GM18498 (cell line): ENCODE measurements around the gene NME3.

Source experiments
- ATAC-seq: cut with Tn5 transposase; IDR thresholded peaks from one replicate; pipeline ENCODE4 v1.9.1; 2021; ENCODE audit warnings: mild to moderate bottlenecking, moderate library complexity; ENCODE audit not compliant: unreplicated experiment

The NME3 gene

GRCh38 chr16:1781758-1782407, 10.5 kb upstream of the NME3 start:
- ATAC-seq = peak; percentile 6

- ATAC-seq = no peak
Measured at GRCh38 chr16:1781254-1781653, 9.9 kb upstream of the NME3 start.

- ATAC-seq = no peak
Measured at GRCh38 chr16:1780677-1781072, 9.3 kb upstream of the NME3 start.

- no peak for ATAC-seq
Measured at GRCh38 chr16:1779741-1780676, 8.7 kb upstream of the NME3 start.

- no peak for ATAC-seq
Measured at GRCh38 chr16:1779234-1779701, 7.9 kb upstream of the NME3 start.

GRCh38 chr16:1778200-1779179, 7.1 kb upstream of the NME3 start:
- ATAC-seq = no peak

- no peak for ATAC-seq
Measured at GRCh38 chr16:1777375-1778199, 6.2 kb upstream of the NME3 start.

- no peak for ATAC-seq
Measured at GRCh38 chr16:1776991-1777374, 5.6 kb upstream of the NME3 start.

- ATAC-seq = no peak
Measured at GRCh38 chr16:1776672-1776955, 5.3 kb upstream of the NME3 start.

GRCh38 chr16:1775846-1776671, 4.7 kb upstream of the NME3 start:
- ATAC-seq = no peak

GRCh38 chr16:1775006-1775845, 3.9 kb upstream of the NME3 start:
- ATAC-seq = no peak

- no peak for ATAC-seq
Measured at GRCh38 chr16:1774448-1774780, 3.1 kb upstream of the NME3 start.

- ATAC-seq = no peak
Measured at GRCh38 chr16:1773703-1774447, 2.5 kb upstream of the NME3 start.

- ATAC-seq = peak; percentile 46
Measured at GRCh38 chr16:1772908-1773702, 1.8 kb upstream of the NME3 start, which contains the start of gene MRPS34. Gene MRPS34 (minus strand): TSS chr16:1773134. CDS start chr16:1773119, 15 bp downstream.

- ATAC-seq = no peak
Measured at GRCh38 chr16:1772362-1772907, 1.1 kb upstream of the NME3 start, which contains the start of gene EME2. Gene EME2 (plus strand): TSS chr16:1772810. CDS start chr16:1773228, 418 bp downstream.

- no peak for ATAC-seq
Measured at GRCh38 chr16:1771864-1772361, 570 bp upstream of the NME3 start.
